Measurements from ENCODE around the gene GJD3. TPM values are rescaled to one million over a fixed set of nuclear protein-coding genes. Genes with fewer than 3 reads are reported as not detected.

GJD3 gene
- total and polyA plus RNA-seq, 2 donors (not counting 3 experiments of a cell fraction or from before 2014, with no cell fraction given), result 0.10 to 0.40 TPM

DNA sequence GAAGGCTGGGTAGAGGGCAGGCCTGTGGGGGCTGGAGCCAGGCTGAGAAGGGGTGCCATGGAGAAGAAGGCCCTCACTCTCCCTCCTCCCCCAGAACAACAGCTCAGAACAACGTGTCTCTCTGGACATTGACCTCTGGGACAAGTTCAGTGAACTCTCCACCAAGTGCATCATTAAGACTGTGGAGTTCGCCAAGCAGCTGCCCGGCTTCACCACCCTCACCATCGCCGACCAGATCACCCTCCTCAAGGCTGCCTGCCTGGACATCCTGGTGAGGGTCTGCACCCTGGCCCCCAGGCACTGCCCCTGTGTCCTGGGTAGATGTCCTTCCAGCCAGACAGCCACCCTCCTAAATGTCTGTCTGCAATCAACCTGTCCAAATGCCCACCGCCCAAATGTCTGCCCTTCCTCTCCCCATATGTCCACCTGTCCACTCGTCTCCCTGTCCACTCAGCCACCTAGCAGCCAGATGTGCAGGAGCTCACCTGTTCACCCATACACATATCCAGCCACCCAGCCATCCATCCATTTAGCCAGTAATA lies 12.2 kb downstream of the GJD3 start:
- Histone ChIP-seq H3K27me3 (ENCODE audit: control insufficient read depth in 2 of 2, insufficient read depth in 2 of 2, low read length in 2 of 2) (no peaks in the 10 kb centered on the region), H3K79me2 (ENCODE audit: control insufficient read depth, insufficient read depth, low read length) (peaks cover 31% of the 10 kb centered on the region), H3K4me3 (replicated peaks in 1 of 3; ENCODE audit: insufficient read depth in 1 of 3, low read depth in 1 of 3, low read length in 3 of 3) (no peak overlapping the region), H3K27ac (ENCODE audit: insufficient read depth, low read depth, low read length) (no peak overlapping the region), H3K4me1 (ENCODE audit: control insufficient read depth, extremely low read depth, insufficient read depth, low read length) (peaks cover 32% of the 10 kb centered on the region), H3K9ac (replicated peaks; ENCODE audit: extremely low read depth, insufficient read depth, low read length) (no peak overlapping the region), H2AFZ (ENCODE audit: low read depth, low read length) (no peak overlapping the region), H4K20me1 (replicated peaks; ENCODE audit: control insufficient read depth, extremely low read depth, insufficient read depth, low read length) (no peaks in the 10 kb centered on the region), H3K9me3 (replicated peaks; ENCODE audit: control insufficient read depth, insufficient read depth, low read length) (no peaks in the 10 kb centered on the region), H3K4me2 (ENCODE audit: insufficient read depth, low read length) (no peak overlapping the region), H3K9me1 (replicated peaks; ENCODE audit: control insufficient read depth, extremely low read depth, insufficient read depth, low read length) (no peaks in the 10 kb centered on the region), H3K36me3 (ENCODE audit: control insufficient read depth in 2 of 2, extremely low read depth in 1 of 2, insufficient read depth in 2 of 2, low read length in 2 of 2) (peaks cover 6 to 51% of the 10 kb centered on the region in 2 experiments)
- TF ChIP-seq MAX (IDR thresholded peaks at IDR 0.05; ENCODE audit: insufficient read depth, insufficient read length) (no peak), FOS (IDR thresholded peaks at IDR 0.05; ENCODE audit: borderline replicate concordance, insufficient read depth, low read length) (no peak), CTCF (IDR thresholded peaks at IDR 0.05; ENCODE audit: extremely low read depth in 1 of 2, insufficient read depth in 1 of 2, low read depth in 1 of 2, low read length in 2 of 2) (no peak), POLR2A (IDR thresholded peaks at IDR 0.05; ENCODE audit: low read depth, low read length) (no peak), GATA2 (IDR thresholded peaks at IDR 0.05; ENCODE audit: insufficient read depth, insufficient read length, low read depth, low read length) (no peak), MYC (IDR thresholded peaks at IDR 0.05; ENCODE audit: low read depth, low read length) (no peak)
- no TSS peak for BruUV-seq (replicated peaks)
- DNase-seq (ENCODE audit: low read depth, low spot score) (no peak), FAIRE-seq (no peak)
- ChIA-PET CTCF (interaction anchor here (1.0 to 18.3 kb wide), 6 partner anchors 28 to 208 kb away, joined by 3 to 530 read pairs (median 4); partner anchors contain the start of gene RARA), POLR2A (no interaction called here)
- intact Hi-C loops (cut with micrococcal nuclease), result no loop called here
- dilution Hi-C loops (cut with MboI; ENCODE audit: extremely low pct_ligation_motif_present, low sequenced_read_pairs), result no loop called here

Measured in endothelial cell of umbilical vein (primary cell).